SU-DHL-6 (cell line): ENCODE measurements around the gene SGPL1.

ENCODE experiments used
- CTCF ChIP-seq: fragments of 200-600 bp; sonication (generic); IDR thresholded peaks from one replicate; pipeline ENCODE4 v1.5.1; 2017; ENCODE audit warnings: antibody characterized with exemption, mild to moderate bottlenecking, low read length, moderate library complexity; ENCODE audit not compliant: insufficient read depth, poor library complexity, severe bottlenecking
- EZH2phosphoT487 ChIP-seq: fragments of 200-600 bp; sonication (generic), shearing (Covaris generic); conservative IDR thresholded peaks from 2 replicates; pipeline ENCODE4 v1.6.1; 2018; ENCODE audit warnings: mild to moderate bottlenecking, antibody characterized with exemption, low read length, moderate library complexity, mixed read lengths

- no peak for TF ChIP-seq CTCF
- no peak for TF ChIP-seq EZH2phosphoT487
Measured at GRCh38 chr10:70907637-70908405, 92.1 kb downstream of the SGPL1 start.
